ENCODE measurements around the gene PCDHGB2.

DNA sequence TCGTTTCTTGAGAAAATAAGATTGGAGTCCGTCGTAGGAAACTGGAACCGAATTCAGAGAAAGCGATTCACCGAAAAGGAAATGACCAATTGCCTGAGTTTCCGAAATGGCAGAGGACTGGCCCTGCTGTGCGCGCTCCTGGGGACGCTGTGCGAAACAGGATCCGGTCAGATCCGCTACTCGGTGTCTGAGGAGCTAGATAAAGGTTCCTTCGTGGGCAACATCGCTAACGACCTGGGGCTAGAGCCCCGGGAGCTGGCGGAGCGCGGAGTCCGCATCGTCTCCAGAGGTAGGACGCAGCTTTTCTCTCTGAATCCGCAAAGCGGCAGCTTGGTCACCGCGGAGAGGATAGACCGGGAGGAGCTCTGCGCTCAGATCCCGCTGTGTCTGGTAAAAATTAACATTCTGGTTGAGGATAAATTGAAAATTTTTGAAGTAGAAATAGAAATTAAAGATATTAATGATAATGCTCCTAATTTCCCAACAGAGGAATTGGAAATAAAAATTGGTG, 15.8 kb upstream of the PCDHGB2 start:
- TF ChIP-seq EZH2 (IDR thresholded peaks at IDR 0.05; ENCODE audit: borderline replicate concordance) (no peak), EZH2phosphoT487 (IDR thresholded peaks at IDR 0.05; ENCODE audit: low read depth, severe bottlenecking, unreplicated experiment) (no peak)
- TF ChIP-seq, protein P1, sequence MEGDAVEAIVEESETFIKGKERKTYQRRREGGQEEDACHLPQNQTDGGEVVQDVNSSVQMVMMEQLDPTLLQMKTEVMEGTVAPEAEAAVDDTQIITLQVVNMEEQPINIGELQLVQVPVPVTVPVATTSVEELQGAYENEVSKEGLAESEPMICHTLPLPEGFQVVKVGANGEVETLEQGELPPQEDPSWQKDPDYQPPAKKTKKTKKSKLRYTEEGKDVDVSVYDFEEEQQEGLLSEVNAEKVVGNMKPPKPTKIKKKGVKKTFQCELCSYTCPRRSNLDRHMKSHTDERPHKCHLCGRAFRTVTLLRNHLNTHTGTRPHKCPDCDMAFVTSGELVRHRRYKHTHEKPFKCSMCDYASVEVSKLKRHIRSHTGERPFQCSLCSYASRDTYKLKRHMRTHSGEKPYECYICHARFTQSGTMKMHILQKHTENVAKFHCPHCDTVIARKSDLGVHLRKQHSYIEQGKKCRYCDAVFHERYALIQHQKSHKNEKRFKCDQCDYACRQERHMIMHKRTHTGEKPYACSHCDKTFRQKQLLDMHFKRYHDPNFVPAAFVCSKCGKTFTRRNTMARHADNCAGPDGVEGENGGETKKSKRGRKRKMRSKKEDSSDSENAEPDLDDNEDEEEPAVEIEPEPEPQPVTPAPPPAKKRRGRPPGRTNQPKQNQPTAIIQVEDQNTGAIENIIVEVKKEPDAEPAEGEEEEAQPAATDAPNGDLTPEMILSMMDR (IDR thresholded peaks at IDR 0.05; ENCODE audit: poor library complexity) = no peak

Data from hepatocyte (in vitro differentiated cells).